ENCODE results near the gene CNTNAP2.

DNA sequence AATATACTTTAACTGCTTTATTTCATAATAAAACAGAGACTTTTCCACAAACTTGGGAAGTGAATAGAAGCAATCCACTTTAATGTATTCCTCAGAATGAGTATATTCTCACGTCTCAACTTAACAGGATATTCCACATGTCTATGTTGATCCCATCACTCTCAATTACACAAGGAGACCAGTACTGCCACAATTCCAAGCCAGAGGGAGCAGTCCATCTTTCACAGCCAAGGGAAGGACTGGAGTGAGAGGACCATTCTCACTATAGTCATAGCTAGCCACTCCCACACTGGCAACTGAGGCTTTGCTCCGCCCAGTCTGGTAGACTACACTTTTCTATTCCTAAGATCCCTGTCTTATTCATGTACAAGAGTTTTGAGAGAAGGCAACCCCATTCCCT is 553.9 kb downstream of the CNTNAP2 start:
- TF ChIP-seq, protein P1, sequence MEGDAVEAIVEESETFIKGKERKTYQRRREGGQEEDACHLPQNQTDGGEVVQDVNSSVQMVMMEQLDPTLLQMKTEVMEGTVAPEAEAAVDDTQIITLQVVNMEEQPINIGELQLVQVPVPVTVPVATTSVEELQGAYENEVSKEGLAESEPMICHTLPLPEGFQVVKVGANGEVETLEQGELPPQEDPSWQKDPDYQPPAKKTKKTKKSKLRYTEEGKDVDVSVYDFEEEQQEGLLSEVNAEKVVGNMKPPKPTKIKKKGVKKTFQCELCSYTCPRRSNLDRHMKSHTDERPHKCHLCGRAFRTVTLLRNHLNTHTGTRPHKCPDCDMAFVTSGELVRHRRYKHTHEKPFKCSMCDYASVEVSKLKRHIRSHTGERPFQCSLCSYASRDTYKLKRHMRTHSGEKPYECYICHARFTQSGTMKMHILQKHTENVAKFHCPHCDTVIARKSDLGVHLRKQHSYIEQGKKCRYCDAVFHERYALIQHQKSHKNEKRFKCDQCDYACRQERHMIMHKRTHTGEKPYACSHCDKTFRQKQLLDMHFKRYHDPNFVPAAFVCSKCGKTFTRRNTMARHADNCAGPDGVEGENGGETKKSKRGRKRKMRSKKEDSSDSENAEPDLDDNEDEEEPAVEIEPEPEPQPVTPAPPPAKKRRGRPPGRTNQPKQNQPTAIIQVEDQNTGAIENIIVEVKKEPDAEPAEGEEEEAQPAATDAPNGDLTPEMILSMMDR (IDR thresholded peaks at IDR 0.05): no peak
- TF ChIP-seq POLR2A (IDR thresholded peaks at IDR 0.05): no peak

Measured in heart left ventricle (tissue), 13 donors.